Measurements from ENCODE around the gene NOC2L. TPM values are rescaled to one million over a fixed set of nuclear protein-coding genes. Genes with fewer than 3 reads are reported as not detected.

Gene NOC2L
- total RNA-seq, 1 experiment from 2014 or later: 130 TPM

DNA sequence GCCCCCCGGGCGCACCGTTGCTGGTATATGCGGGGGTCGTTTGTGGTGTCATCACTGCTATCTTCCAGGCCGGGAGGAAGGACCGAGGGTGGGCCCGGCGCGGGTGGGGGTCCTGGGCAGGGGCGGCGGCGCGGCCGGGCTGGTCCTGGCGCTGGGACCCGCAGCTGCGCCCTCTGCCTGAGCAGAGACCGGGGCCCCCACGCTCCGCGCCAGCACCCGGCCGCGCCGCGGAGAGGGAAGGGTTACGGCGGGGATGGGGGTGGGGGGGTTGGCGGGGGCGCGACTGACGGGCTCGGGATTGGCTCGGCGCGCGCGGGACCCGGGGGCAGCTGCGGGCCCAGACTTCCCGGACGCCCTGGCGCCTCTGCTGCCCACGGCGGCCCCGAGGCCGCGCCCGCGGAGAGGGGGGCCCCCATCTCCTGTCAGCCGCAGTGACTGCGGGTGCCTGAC, 49.2 kb downstream of the NOC2L start:
- H3K27me3 ChIP-seq (ENCODE audit: insufficient read depth, low read length): peaks cover 14% of the 10 kb centered on the region; the same call in 1 of the 2 replicates
- Mint-ChIP-seq H3K27me3 (ENCODE audit: low read depth) (peaks cover 76% of the 10 kb centered on the region), H3K4me3 (no peak overlapping the region), H3K36me3 (ENCODE audit: insufficient read depth in 1 of 3, low read depth in 3 of 3) (peaks cover 3 to 8% (median 4%) of the 10 kb centered on the region in 3 experiments; a peak in 4 of 7 replicates), H3K27ac (no peak overlapping the region), H3K9me3 (peaks cover 2 to 3% of the 10 kb centered on the region in 2 experiments; a peak in 3 of 5 replicates), H3K4me1 (peaks cover 10 to 17% of the 10 kb centered on the region in 2 experiments)
- H3K4me1 ChIP-seq (ENCODE audit: insufficient read depth, low read length): no peaks in the 10 kb centered on the region
- H3K4ac ChIP-seq (ENCODE audit: low read depth, low read length): no peak overlapping the region
- H2BK5ac ChIP-seq (ENCODE audit: insufficient read length, low read length): no peak overlapping the region
- no peak overlapping the region for H2BK120ac ChIP-seq (ENCODE audit: low read depth, low read length, poor library complexity, severe bottlenecking)
- H4K8ac ChIP-seq (replicated peaks; ENCODE audit: insufficient read length, low read depth, low read length): no peak overlapping the region
- H3K23ac ChIP-seq (ENCODE audit: insufficient read length, low read depth, low read length): no peak overlapping the region
- no peaks in the 10 kb centered on the region for H3K79me2 ChIP-seq (ENCODE audit: insufficient read depth, low read length)
- no peak overlapping the region for H3K56ac ChIP-seq (ENCODE audit: insufficient read length, low read depth, low read length)
- peaks cover 6% of the 10 kb centered on the region for H3K23me2 ChIP-seq (ENCODE audit: insufficient read length, low read depth, low read length, poor library complexity, severe bottlenecking)
- no peak overlapping the region for H3K4me2 ChIP-seq (ENCODE audit: insufficient read depth, insufficient read length, low read length)
- H4K91ac ChIP-seq (ENCODE audit: insufficient read length, low read depth, low read length): no peak overlapping the region
- no peaks in the 10 kb centered on the region for H3K79me1 ChIP-seq (ENCODE audit: insufficient read depth, low read depth, low read length, poor library complexity, severe bottlenecking)
- no peak overlapping the region for H3K27ac ChIP-seq (ENCODE audit: insufficient read length, low read depth, low read length)
- H2AFZ ChIP-seq (ENCODE audit: low read length): no peak overlapping the region
- WGBS (ENCODE audit: extremely low coverage, insufficient read length, low lambda C conversion rate): no CpG with 5 or more reads among the region's 53 CpGs
- H3K18ac ChIP-seq (ENCODE audit: insufficient read length, low read depth, low read length): no peak overlapping the region
- H3K9ac ChIP-seq (ENCODE audit: extremely low read depth, insufficient read length, low read length): no peak overlapping the region
- H2BK20ac ChIP-seq (ENCODE audit: low read depth, low read length, poor library complexity, severe bottlenecking): no peak overlapping the region
- TF ChIP-seq, protein P1, sequence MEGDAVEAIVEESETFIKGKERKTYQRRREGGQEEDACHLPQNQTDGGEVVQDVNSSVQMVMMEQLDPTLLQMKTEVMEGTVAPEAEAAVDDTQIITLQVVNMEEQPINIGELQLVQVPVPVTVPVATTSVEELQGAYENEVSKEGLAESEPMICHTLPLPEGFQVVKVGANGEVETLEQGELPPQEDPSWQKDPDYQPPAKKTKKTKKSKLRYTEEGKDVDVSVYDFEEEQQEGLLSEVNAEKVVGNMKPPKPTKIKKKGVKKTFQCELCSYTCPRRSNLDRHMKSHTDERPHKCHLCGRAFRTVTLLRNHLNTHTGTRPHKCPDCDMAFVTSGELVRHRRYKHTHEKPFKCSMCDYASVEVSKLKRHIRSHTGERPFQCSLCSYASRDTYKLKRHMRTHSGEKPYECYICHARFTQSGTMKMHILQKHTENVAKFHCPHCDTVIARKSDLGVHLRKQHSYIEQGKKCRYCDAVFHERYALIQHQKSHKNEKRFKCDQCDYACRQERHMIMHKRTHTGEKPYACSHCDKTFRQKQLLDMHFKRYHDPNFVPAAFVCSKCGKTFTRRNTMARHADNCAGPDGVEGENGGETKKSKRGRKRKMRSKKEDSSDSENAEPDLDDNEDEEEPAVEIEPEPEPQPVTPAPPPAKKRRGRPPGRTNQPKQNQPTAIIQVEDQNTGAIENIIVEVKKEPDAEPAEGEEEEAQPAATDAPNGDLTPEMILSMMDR (conservative IDR thresholded peaks at IDR 0.05): no peak
- no peak overlapping the region for H2AK5ac ChIP-seq (ENCODE audit: insufficient read length, low read length)
- no peaks in the 10 kb centered on the region for H4K20me1 ChIP-seq (ENCODE audit: control insufficient read depth, insufficient read depth, insufficient read length)
- no peak overlapping the region for H3K14ac ChIP-seq (ENCODE audit: insufficient read depth, low read length)
- H3T11ph ChIP-seq (ENCODE audit: low read length): no peak overlapping the region
- H4K5ac ChIP-seq (ENCODE audit: insufficient read length, low read depth, low read length): no peak overlapping the region
- no peak overlapping the region for H2BK15ac ChIP-seq (ENCODE audit: low read depth, low read length)
- H3K9me3 ChIP-seq (ENCODE audit: control insufficient read depth, low read depth, low read length): no peaks in the 10 kb centered on the region
- no peak overlapping the region for H2BK12ac ChIP-seq (ENCODE audit: insufficient read length, low read depth, low read length)
- peak; percentile 27 for DNase-seq

Data from H9 (cell line).